HCT116 (cell line): ENCODE results near the gene DLK1. TPM values are rescaled to one million over a fixed set of nuclear protein-coding genes. Genes with fewer than 3 reads are reported as not detected.

Source experiments
- ATAC-seq: fragments of 200-7000 bp; cut with Tn5 transposase; 2 replicates; pipeline ENCODE4 v1.9.1; 2020; ENCODE audit warnings: mild to moderate bottlenecking, moderate library complexity
- BruUV-seq: library from RNA; stranded (reverse); fragments of 400-500 nt; replicated peaks from 2 replicates; lab custom pipeline; 2021; lab: Mats Ljungman, UMichigan
- CTCF ChIA-PET: fragments of 300-600 bp; sonication (Branson Sonifier 250); formaldehyde crosslinking; loops from one replicate; lab custom pipeline; 2021; ENCODE audit warnings: antibody characterized with exemption; lab: Charles Lee
- POLR2A ChIA-PET: fragments of 300-600, 350-600 bp; sonication (Branson Sonifier 250); formaldehyde crosslinking; loops from one replicate; lab custom pipeline; 2021; ENCODE audit warnings: antibody characterized with exemption; lab: Charles Lee
- RAD21 ChIA-PET, 2 experiments: fragments of 300-600 bp; sonication (Branson Sonifier 250); formaldehyde crosslinking; loops; one replicate each; lab custom pipeline; 2023; ENCODE audit warnings: low total read pairs in 2 of 2; ENCODE audit not compliant: uncharacterized antibody in 2 of 2, unreplicated experiment in 2 of 2, low non-redundant PET in 1 of 2; lab: Charles Lee
- DNase-seq: peaks from one replicate; pipeline ENCODE4 v3.0.0-alpha.2; 2010; ENCODE audit warnings: low read depth, low spot score
- H2AFZ ChIP-seq: fragments of 200-600 bp; shearing (Covaris generic), sonication (generic); 2 replicates; pipeline ENCODE4 v1.6.1; 2017; ENCODE audit warnings: low read depth, mixed run types, mixed read lengths, antibody characterized with exemption, low read length; ENCODE audit not compliant: poor library complexity, severe bottlenecking
- H3K27ac ChIP-seq: 2 replicates; pipeline ENCODE4 v1.5.1; 2012; ENCODE audit warnings: low read depth, low read length
- H3K27me3 ChIP-seq: fragments of 200-600 bp; sonication (generic); 2 replicates; pipeline ENCODE4 v1.6.1; 2016; ENCODE audit warnings: mixed run types, low read length, mixed read lengths; ENCODE audit not compliant: insufficient read depth
- H3K36me3 ChIP-seq, 2 experiments: fragments of 200-500 bp in 1 of 2; fragments of 200-600 bp in 1 of 2; sonication (Bioruptor generic) in 1 of 2; sonication (generic) in 1 of 2; 2 replicates each; pipeline versions ENCODE4 v1.5.1 to v1.6.1; 2014 to 2016; ENCODE audit warnings: low read length in 2 of 2, inconsistent platforms in 1 of 2, mixed read lengths in 1 of 2, mixed run types in 1 of 2; ENCODE audit not compliant: insufficient read depth in 2 of 2, control insufficient read depth in 1 of 2
- H3K4me1 ChIP-seq, 2 experiments: fragments of 200-600 bp in 1 of 2; sonication (generic) in 1 of 2; 2 replicates each; pipeline versions ENCODE4 v1.5.1 to v1.6.1; 2012 to 2017; ENCODE audit warnings: low read length in 2 of 2, inconsistent platforms in 1 of 2, mild to moderate bottlenecking in 1 of 2, mixed read lengths in 1 of 2, mixed run types in 1 of 2, moderate library complexity in 1 of 2; ENCODE audit not compliant: insufficient read depth in 2 of 2, control insufficient read depth in 1 of 2
- H3K4me2 ChIP-seq: fragments of 200-600 bp; sonication (generic); 2 replicates; pipeline ENCODE4 v1.6.1; 2017; ENCODE audit warnings: mixed run types, low read length, mixed read lengths
- H3K4me3 ChIP-seq, 2 experiments: fragments of 200-600 bp in 1 of 2; sonication (generic) in 1 of 2; replicated peaks in 1 of 2; 2 replicates each; pipeline ENCODE4 v1.5.1; 2011 to 2016; ENCODE audit warnings: low read length in 2 of 2, control low read depth in 1 of 2, low read depth in 1 of 2, mild to moderate bottlenecking in 1 of 2, mixed read lengths in 1 of 2, mixed run types in 1 of 2
- H3K79me2 ChIP-seq: fragments of 200-600 bp; sonication (generic); 2 replicates; pipeline ENCODE4 v1.6.1; 2017; ENCODE audit warnings: mild to moderate bottlenecking, mixed run types, low read length, moderate library complexity, mixed read lengths; ENCODE audit not compliant: insufficient read depth
- H3K9ac ChIP-seq: fragments of 200-600 bp; sonication (generic); 2 replicates; pipeline ENCODE4 v1.6.1; 2016; ENCODE audit warnings: low read length, mixed read lengths
- H3K9me2 ChIP-seq: fragments of 200-600 bp; sonication (generic), shearing (Covaris generic); 2 replicates; pipeline ENCODE4 v1.6.1; 2017; ENCODE audit warnings: mixed run types, mild to moderate bottlenecking, moderate library complexity; ENCODE audit not compliant: insufficient read depth
- H3K9me3 ChIP-seq, 2 experiments: fragments of 200-500 bp in 1 of 2; fragments of 200-600 bp in 1 of 2; sonication (Bioruptor generic) in 1 of 2; sonication (generic) in 1 of 2; 2 replicates each; pipeline ENCODE4 v1.6.1; 2014 to 2017; ENCODE audit warnings: low read length in 2 of 2, mixed read lengths in 2 of 2, inconsistent platforms in 1 of 2, low read depth in 1 of 2, mild to moderate bottlenecking in 1 of 2, mixed run types in 1 of 2, moderate library complexity in 1 of 2; ENCODE audit not compliant: control insufficient read depth in 1 of 2, insufficient read depth in 1 of 2
- H4K20me1 ChIP-seq: fragments of 200-600 bp; sonication (generic), shearing (Covaris generic); 2 replicates; pipeline ENCODE4 v1.6.1; 2017; ENCODE audit warnings: mixed run types, mild to moderate bottlenecking, moderate library complexity; ENCODE audit not compliant: insufficient read depth
- ATF3 ChIP-seq: IDR thresholded peaks from 2 replicates; pipeline ENCODE4 v1.6.1; 2012
- CEBPB ChIP-seq: IDR thresholded peaks from 2 replicates; pipeline ENCODE4 v1.6.1; 2012; ENCODE audit warnings: low read depth
- CTCF ChIP-seq, 3 experiments: fragments of 200-600 bp in 1 of 3; sonication (generic) in 1 of 3; IDR thresholded peaks in 2 of 3; conservative IDR thresholded peaks in 1 of 3; 2 replicates each; pipeline ENCODE4 v1.5.1; 2012 to 2017; ENCODE audit warnings: low read depth in 2 of 3, low read length in 2 of 3, antibody characterized with exemption in 1 of 3, borderline replicate concordance in 1 of 3, control low read depth in 1 of 3, mild to moderate bottlenecking in 1 of 3, mixed read lengths in 1 of 3, mixed run types in 1 of 3, moderate library complexity in 1 of 3; ENCODE audit not compliant: insufficient read depth in 1 of 3
- MAX ChIP-seq: IDR thresholded peaks from 2 replicates; pipeline ENCODE4 v1.6.1; 2012
- RAD21 ChIP-seq: IDR thresholded peaks from 2 replicates; pipeline ENCODE4 v1.6.1; 2012; ENCODE audit warnings: low read depth, mild to moderate bottlenecking
- REST ChIP-seq: IDR thresholded peaks from 2 replicates; pipeline ENCODE4 v1.6.1; 2012; ENCODE audit warnings: low read depth
- intact Hi-C: fragments of 100-400 bp; cut with micrococcal nuclease; formaldehyde crosslinking; loops from 2 replicates; pipeline ENCODE4 v1.10.0; 2022
- total RNA-seq: library from RNA; stranded (reverse); gene quantifications from one replicate; pipeline ENCODE4 v1.2.1, GENCODE V29; 2021; ENCODE audit not compliant: unreplicated experiment

DLK1 gene
- total RNA-seq, 1 experiment from 2014 or later: 1.5 TPM

- H4K20me1 ChIP-seq: no peaks in the 10 kb centered on the region
- no peaks in the 10 kb centered on the region for H3K4me1 ChIP-seq
- ChIA-PET POLR2A (no interaction called here), CTCF (no interaction called here), RAD21 (no interaction called here)
- no peak overlapping the region for H2AFZ ChIP-seq
- no peak overlapping the region for H3K4me2 ChIP-seq
- H3K36me3 ChIP-seq: no peaks in the 10 kb centered on the region
- BruUV-seq: no TSS peak
- no peaks in the 10 kb centered on the region for H3K9me3 ChIP-seq
- H3K79me2 ChIP-seq: no peaks in the 10 kb centered on the region
- intact Hi-C loops: no loop called here
- H3K9ac ChIP-seq: no peak overlapping the region
- no peak overlapping the region for H3K27ac ChIP-seq
- no peaks in the 10 kb centered on the region for H3K27me3 ChIP-seq
- no peak for TF ChIP-seq MAX
- no peak for TF ChIP-seq CEBPB
- no peak for TF ChIP-seq RAD21
- no peak for TF ChIP-seq CTCF (IDR thresholded peaks at IDR 0.05 in 2 of 3, conservative IDR thresholded peaks at IDR 0.05 in 1 of 3; ENCODE audit: borderline replicate concordance in 1 of 3, insufficient read depth in 1 of 3, low read depth in 2 of 3, low read length in 2 of 3)
- TF ChIP-seq REST: no peak
- no peak for TF ChIP-seq ATF3
- no peaks in the 10 kb centered on the region for H3K9me2 ChIP-seq
- ATAC-seq (no peak), DNase-seq (no peak)
- H3K4me3 ChIP-seq: no peak overlapping the region
Observed at GRCh38 chr14:100781952-100782351, 55.3 kb downstream of the DLK1 start.
